Measurements from ENCODE around the gene BPIFB4. TPM values are rescaled to one million over a fixed set of nuclear protein-coding genes. Genes with fewer than 3 reads are reported as not detected.
A peak's percentile ranks its signal among the peaks of the same experiment; 100 is the strongest.
"Not testable (repeated sequence)": the region's sequence is repeated elsewhere in the genome, so short reads cannot be mapped to it uniquely, and the experiment has no call there.

The BPIFB4 gene
- total RNA-seq, 4 donors from 2014 or later = not detected

GRCh38 chr20:33108661-33109060 is 29.2 kb downstream of the BPIFB4 start:
- Histone ChIP-seq H3K27ac (no peak overlapping the region), H3K4me1 (peaks cover 0 to 30% (median 6%) of the 10 kb centered on the region in 4 donors), H3K36me3 (no peaks in the 10 kb centered on the region), H3K9me3 (no peaks in the 10 kb centered on the region), H3K27me3 (no peaks in the 10 kb centered on the region), H3K4me3 (no peak overlapping the region)
- DNase-seq (ENCODE audit: low spot score in 2 of 2) = no peak
- WGBS, 2 donors = 25% methylated on average over 2 of the region's 2 CpGs
- TF ChIP-seq, protein P1, sequence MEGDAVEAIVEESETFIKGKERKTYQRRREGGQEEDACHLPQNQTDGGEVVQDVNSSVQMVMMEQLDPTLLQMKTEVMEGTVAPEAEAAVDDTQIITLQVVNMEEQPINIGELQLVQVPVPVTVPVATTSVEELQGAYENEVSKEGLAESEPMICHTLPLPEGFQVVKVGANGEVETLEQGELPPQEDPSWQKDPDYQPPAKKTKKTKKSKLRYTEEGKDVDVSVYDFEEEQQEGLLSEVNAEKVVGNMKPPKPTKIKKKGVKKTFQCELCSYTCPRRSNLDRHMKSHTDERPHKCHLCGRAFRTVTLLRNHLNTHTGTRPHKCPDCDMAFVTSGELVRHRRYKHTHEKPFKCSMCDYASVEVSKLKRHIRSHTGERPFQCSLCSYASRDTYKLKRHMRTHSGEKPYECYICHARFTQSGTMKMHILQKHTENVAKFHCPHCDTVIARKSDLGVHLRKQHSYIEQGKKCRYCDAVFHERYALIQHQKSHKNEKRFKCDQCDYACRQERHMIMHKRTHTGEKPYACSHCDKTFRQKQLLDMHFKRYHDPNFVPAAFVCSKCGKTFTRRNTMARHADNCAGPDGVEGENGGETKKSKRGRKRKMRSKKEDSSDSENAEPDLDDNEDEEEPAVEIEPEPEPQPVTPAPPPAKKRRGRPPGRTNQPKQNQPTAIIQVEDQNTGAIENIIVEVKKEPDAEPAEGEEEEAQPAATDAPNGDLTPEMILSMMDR (IDR thresholded peaks at IDR 0.05) = no peak
- no peak for TF ChIP-seq EP300 (IDR thresholded peaks at IDR 0.05)
- no peak for TF ChIP-seq POLR2A (IDR thresholded peaks at IDR 0.05)

GRCh38 chr20:33110147-33110825 is 30.8 kb downstream of the BPIFB4 start:
- Histone ChIP-seq H3K27ac (no peak overlapping the region), H3K36me3 (no peaks in the 10 kb centered on the region), H3K4me3 (no peak overlapping the region), H3K4me1 (peaks cover 0 to 26% (median 5%) of the 10 kb centered on the region in 4 donors), H3K9me3 (no peaks in the 10 kb centered on the region), H3K27me3 (no peaks in the 10 kb centered on the region)
- WGBS, 2 donors = 82 to 84% methylated on average over 8 of the region's 8 CpGs
- DNase-seq (ENCODE audit: low spot score in 2 of 2) = no peak
- TF ChIP-seq, protein P1 (IDR thresholded peaks at IDR 0.05) = no peak
- TF ChIP-seq POLR2A (IDR thresholded peaks at IDR 0.05) (no peak), EP300 (IDR thresholded peaks at IDR 0.05) (no peak)

DNA sequence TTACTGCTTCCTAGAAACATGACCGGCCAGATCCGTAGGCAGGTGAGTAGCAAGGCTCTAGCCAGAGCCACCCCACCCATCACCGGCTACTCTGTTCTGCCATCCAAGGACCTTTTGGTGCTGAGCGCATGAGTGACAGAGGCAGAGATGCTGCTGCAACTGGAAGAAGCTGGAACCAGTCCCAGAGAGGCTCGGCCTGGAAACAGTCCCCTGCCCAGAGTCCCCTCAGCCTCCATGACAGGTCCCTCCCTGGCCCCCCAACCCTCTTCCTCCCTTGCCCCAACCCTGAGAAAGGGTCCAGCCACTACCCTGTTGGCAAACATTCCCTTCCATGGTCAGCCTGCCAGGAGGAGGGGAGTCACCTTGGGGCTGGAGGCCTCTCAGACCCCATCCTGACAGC is 31.9 kb downstream of the BPIFB4 start:
- TF ChIP-seq, protein P1 (IDR thresholded peaks at IDR 0.05) = no peak
- TF ChIP-seq POLR2A (IDR thresholded peaks at IDR 0.05) (no peak), EP300 (IDR thresholded peaks at IDR 0.05) (no peak)
- DNase-seq (ENCODE audit: low spot score in 2 of 2) = no peak
- H3K27me3 ChIP-seq = no peaks in the 10 kb centered on the region
- H3K4me1 ChIP-seq = peaks cover 0 to 18% (median 3%) of the 10 kb centered on the region in 4 donors
- WGBS, 2 donors = 94% methylated on average over 3 to 4 of the region's 5 CpGs
- no peak overlapping the region for H3K27ac ChIP-seq
- H3K36me3 ChIP-seq = no peaks in the 10 kb centered on the region
- H3K9me3 ChIP-seq = no peaks in the 10 kb centered on the region
- H3K4me3 ChIP-seq = no peak overlapping the region

- Histone ChIP-seq H3K9me3 (no peaks in the 10 kb centered on the region), H3K36me3 (no peaks in the 10 kb centered on the region), H3K27me3 (no peaks in the 10 kb centered on the region), H3K4me1 (peaks cover 0 to 14% (median 3%) of the 10 kb centered on the region in 4 donors), H3K4me3 (no peak overlapping the region), H3K27ac (peak overlapping the region in 1 of 4 donors; percentile 33)
- 72 to 78% methylated on average over 7 of the region's 7 CpGs for WGBS, 2 donors
- TF ChIP-seq, protein P1 (IDR thresholded peaks at IDR 0.05) = no peak
- TF ChIP-seq POLR2A (IDR thresholded peaks at IDR 0.05) (no peak), EP300 (IDR thresholded peaks at IDR 0.05) (no peak)
- DNase-seq (ENCODE audit: low spot score in 2 of 2) = no peak
Measured at GRCh38 chr20:33112547-33113386, 33.3 kb downstream of the BPIFB4 start.

DNA sequence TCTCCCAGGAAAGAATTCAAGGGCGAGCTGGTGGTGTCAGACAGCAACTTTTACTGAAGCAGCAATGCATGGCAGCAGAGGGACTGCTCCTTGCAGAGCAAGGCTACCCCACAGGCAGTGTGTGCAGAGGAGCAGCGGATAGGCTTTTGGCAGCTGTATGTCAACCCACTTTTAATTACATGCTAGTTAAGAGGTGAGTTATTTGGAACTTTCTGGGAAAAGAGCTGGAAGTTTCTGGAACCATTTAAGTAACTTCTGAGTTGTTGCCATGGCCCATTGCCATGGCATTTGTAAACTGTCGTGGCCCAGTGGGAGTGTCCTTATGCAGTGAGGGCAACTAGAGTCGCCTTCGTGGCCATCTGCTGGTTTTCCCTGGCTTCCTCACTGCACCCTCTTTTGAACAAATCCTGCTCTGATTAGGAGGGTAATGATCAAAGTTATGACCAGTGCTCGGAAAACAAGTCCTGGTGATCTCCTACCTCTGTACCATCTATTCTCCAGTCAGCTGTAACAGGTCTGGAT is 34.0 kb downstream of the BPIFB4 start:
- Histone ChIP-seq H3K27me3 (no peaks in the 10 kb centered on the region), H3K4me1 (peaks cover 0 to 12% (median 3%) of the 10 kb centered on the region in 4 donors), H3K36me3 (no peaks in the 10 kb centered on the region), H3K27ac (peak overlapping the region in 1 of 4 donors; percentile 33), H3K9me3 (no peaks in the 10 kb centered on the region), H3K4me3 (no peak overlapping the region)
- WGBS, 2 donors = 47 to 52% methylated on average over 6 of the region's 6 CpGs
- TF ChIP-seq, protein P1 (IDR thresholded peaks at IDR 0.05) = no peak
- TF ChIP-seq POLR2A (IDR thresholded peaks at IDR 0.05) (no peak), EP300 (IDR thresholded peaks at IDR 0.05) (no peak)
- no peak for DNase-seq (ENCODE audit: low spot score in 2 of 2)

DNA sequence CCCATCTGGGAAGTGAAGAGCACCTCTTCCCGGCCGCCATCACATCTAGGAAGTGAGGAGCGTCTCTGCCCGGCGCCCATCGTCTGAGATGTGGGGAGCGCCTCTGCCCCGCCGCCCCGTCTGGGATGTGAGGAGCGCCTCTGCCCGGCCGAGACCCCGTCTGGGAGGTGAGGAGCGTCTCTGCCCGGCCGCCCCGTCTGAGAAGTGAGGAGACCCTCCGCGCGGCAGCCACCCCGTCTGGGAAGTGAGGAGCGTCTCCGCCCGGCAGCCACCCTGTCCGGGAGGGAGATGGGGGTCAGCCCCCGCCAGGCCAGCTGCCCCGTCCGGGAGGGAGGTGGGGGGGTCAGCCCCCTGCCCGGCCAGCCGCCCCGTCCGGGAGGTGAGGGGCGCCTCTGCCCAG is 36.1 kb downstream of the BPIFB4 start:
- not testable (repeated sequence) for H3K27ac ChIP-seq; H3K27me3 ChIP-seq; H3K9me3 ChIP-seq; DNase-seq (ENCODE audit: low spot score in 2 of 2); H3K36me3 ChIP-seq; H3K4me3 ChIP-seq
- peaks cover 0 to 12% (median 3%) of the 10 kb centered on the region in 4 donors for H3K4me1 ChIP-seq
- 86 to 93% methylated on average over 13 to 26 of the region's 34 CpGs for WGBS, 2 donors

Measured in tibial nerve (tissue), 4 donors.